T-helper 1 cell (primary cell): ENCODE results near the gene ZNF77.
A peak's percentile ranks its signal among the peaks of the same experiment; 100 is the strongest.
"Not testable (repeated sequence)": the region's sequence is repeated elsewhere in the genome, so short reads cannot be mapped to it uniquely, and the experiment has no call there.

Experiments used
- DNase-seq, 5 donors: peaks; one replicate each; pipeline ENCODE4 v3.0.0-alpha.2; 2012 to 2020

ZNF77 gene

GRCh38 chr19:2970201-2970835 lies 25.5 kb upstream of the ZNF77 start:
- DNase-seq, result no peak

- DNase-seq, result no peak
Observed at GRCh38 chr19:2969104-2969504, 24.3 kb upstream of the ZNF77 start.

- no peak for DNase-seq
Observed at GRCh38 chr19:2967972-2968371, 23.2 kb upstream of the ZNF77 start.

- DNase-seq, result no peak
Observed at GRCh38 chr19:2964874-2965273, 20.1 kb upstream of the ZNF77 start.

- DNase-seq, result not testable (repeated sequence)
Observed at GRCh38 chr19:2963631-2964030, 18.9 kb upstream of the ZNF77 start.

- DNase-seq, result no peak
Observed at GRCh38 chr19:2963122-2963521, 18.4 kb upstream of the ZNF77 start.

GRCh38 chr19:2962018-2962670 lies 17.4 kb upstream of the ZNF77 start:
- DNase-seq, result peak in 3 of 5 donors; percentile 32 to 73 (median 58)

- DNase-seq, result no peak
Observed at GRCh38 chr19:2960120-2960519, 15.3 kb upstream of the ZNF77 start.

GRCh38 chr19:2957160-2957559 lies 12.4 kb upstream of the ZNF77 start:
- DNase-seq, result no peak

GRCh38 chr19:2952953-2953481 lies 8.2 kb upstream of the ZNF77 start:
- DNase-seq, result no peak

GRCh38 chr19:2950286-2951124 lies 5.7 kb upstream of the ZNF77 start:
- peak; percentile 99 to 100 (median 100) for DNase-seq

GRCh38 chr19:2949939-2950285 lies 5.1 kb upstream of the ZNF77 start:
- DNase-seq, result no peak

GRCh38 chr19:2945575-2946184 lies 909 bp upstream of the ZNF77 start:
- DNase-seq, result no peak

- no peak for DNase-seq
Observed at GRCh38 chr19:2944403-2944774, 382 bp downstream of the ZNF77 start.

- no peak for DNase-seq
Observed at GRCh38 chr19:2942928-2943640, 1.7 kb downstream of the ZNF77 start.

- not testable (repeated sequence) for DNase-seq
Observed at GRCh38 chr19:2935863-2936262, 8.9 kb downstream of the ZNF77 start.

GRCh38 chr19:2933490-2933910 lies 11.3 kb downstream of the ZNF77 start:
- DNase-seq, result no peak

GRCh38 chr19:2927032-2927430 lies 17.7 kb downstream of the ZNF77 start:
- DNase-seq, result no peak

GRCh38 chr19:2926341-2927031 lies 18.3 kb downstream of the ZNF77 start:
- no peak for DNase-seq

- DNase-seq, result no peak
Observed at GRCh38 chr19:2923510-2923909, 21.3 kb downstream of the ZNF77 start.

GRCh38 chr19:2922987-2923386 lies 21.8 kb downstream of the ZNF77 start:
- no peak for DNase-seq
